DMS153 (cell line): ENCODE measurements around the gene CPNE7.

Experiments used
- DNase-seq: peaks from one replicate; lab custom pipeline; 2025; lab: John Stamatoyannopoulos, UW

CPNE7 gene

GRCh38 chr16:89575247-89576152 is at the start of gene CPNE7:
Gene CPNE7, plus strand, starts transcription at chr16:89575758. Its CDS starts 140 bp downstream, at chr16:89575898.
- DNase-seq = no peak

GRCh38 chr16:89529097-89529496 is 46.5 kb upstream of the CPNE7 start:
- no peak for DNase-seq

GRCh38 chr16:89530401-89531381 is 44.9 kb upstream of the CPNE7 start:
- DNase-seq = no peak

GRCh38 chr16:89531821-89532526 is 43.6 kb upstream of the CPNE7 start:
- DNase-seq = no peak

- DNase-seq = no peak
Measured at GRCh38 chr16:89534252-89534756, 41.3 kb upstream of the CPNE7 start.

GRCh38 chr16:89536371-89536770 is 39.2 kb upstream of the CPNE7 start:
- no peak for DNase-seq

GRCh38 chr16:89536886-89537548 is 38.5 kb upstream of the CPNE7 start:
- no peak for DNase-seq

- no peak for DNase-seq
Measured at GRCh38 chr16:89537549-89537925, 38.0 kb upstream of the CPNE7 start.

- no peak for DNase-seq
Measured at GRCh38 chr16:89538286-89538685, 37.3 kb upstream of the CPNE7 start.

DNA sequence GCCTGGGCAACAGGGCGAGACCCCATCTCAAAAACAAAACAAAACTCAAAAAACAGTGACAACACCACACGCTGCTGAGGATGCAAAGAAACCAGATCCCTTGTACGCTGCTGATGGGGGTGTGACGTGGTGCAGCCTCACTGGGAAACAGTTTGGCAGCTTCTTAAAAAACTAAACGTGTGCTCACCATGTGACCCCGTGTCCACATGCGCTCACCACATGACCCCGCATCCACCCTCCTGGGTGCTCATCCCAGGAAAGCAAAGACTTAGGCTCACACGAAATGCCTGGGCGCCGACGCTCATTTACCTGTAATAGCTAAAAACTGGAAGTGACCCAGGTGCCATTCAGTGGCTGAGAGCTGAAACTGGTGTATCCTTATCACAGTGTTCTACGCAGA is 35.0 kb upstream of the CPNE7 start:
- DNase-seq = no peak

GRCh38 chr16:89541792-89542191 is 33.8 kb upstream of the CPNE7 start:
- no peak for DNase-seq

DNA sequence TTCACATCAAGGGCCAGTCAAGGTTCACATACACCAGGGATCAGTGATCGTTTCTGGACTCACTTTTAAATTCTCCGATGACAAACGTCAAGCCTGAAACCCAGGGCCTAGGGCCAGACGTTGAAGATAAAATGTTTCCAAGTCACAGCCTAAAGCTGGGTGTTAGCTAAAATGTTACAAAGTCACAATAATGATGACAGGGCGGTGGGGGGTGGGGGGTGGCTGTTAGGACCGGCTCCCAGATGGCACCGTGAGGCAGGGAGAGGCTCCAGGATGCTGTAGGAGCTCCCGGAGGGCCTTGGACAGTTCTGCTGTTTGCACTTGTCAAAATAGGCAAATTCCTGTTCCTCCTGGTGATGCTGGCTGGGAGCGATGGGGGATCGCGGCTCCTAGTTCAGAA is 31.4 kb upstream of the CPNE7 start:
- DNase-seq = no peak

GRCh38 chr16:89544713-89545043 is 30.9 kb upstream of the CPNE7 start:
- DNase-seq = no peak

DNA sequence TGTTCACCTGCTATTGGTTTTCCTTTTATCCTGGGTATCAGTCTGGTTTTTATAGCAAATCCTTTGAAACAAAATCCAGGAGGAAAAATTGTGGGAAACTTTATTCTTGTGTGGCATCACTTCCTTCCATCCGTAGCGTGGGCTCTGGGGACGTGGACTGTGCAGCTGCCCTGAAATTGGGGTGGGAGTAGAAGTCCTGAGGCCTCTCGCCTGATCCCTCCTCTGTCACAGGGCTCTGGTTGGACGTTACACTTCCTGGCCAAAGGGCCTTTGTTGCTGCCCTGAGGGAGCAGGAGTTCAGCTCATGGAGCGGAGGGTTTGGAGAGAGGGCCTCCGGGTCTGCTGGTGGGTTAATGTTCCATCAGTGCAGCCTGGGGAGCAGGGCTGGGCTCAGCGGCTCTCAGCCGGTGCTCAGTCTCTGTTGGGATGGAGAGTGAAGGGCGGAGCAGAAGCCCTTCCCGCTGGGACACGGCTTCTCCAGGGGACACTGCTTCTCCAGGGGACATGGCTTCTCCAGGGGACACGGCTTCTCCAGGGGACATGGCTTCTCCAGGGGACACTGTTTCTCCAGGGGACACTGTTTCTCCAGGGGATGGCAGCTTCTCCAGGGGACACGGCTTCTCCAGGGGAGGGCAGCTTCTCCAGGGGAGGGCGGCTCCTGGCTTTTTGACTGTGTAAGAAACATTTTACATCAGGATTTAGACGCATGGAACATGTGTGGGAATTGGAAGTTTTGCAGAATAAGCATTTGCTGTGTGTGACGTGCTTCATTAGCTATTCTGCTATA is 30.3 kb upstream of the CPNE7 start:
- no peak for DNase-seq

- no peak for DNase-seq
Measured at GRCh38 chr16:89545831-89546574, 29.6 kb upstream of the CPNE7 start.

- no peak for DNase-seq
Measured at GRCh38 chr16:89546781-89547180, 28.8 kb upstream of the CPNE7 start.

GRCh38 chr16:89547291-89547690 is 28.3 kb upstream of the CPNE7 start:
- no peak for DNase-seq

DNA sequence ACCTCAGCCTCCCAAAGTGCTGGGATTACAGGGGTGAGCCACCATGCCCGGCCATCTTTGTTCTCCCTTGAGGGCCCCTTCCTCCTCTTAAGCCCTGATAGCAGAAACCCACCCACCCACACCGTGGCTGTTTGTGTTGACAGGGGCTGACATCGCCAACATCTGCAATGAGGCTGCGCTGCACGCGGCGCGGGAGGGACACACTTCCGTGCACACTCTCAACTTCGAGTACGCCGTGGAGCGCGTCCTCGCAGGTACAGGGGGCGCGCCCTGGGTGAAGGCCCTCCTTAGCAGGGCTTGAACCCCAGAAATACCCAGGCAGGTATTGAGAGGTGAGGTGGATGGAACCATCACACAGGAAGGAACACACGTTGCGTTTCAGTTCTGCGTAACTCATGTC is 27.7 kb upstream of the CPNE7 start:
- no peak for DNase-seq

DNA sequence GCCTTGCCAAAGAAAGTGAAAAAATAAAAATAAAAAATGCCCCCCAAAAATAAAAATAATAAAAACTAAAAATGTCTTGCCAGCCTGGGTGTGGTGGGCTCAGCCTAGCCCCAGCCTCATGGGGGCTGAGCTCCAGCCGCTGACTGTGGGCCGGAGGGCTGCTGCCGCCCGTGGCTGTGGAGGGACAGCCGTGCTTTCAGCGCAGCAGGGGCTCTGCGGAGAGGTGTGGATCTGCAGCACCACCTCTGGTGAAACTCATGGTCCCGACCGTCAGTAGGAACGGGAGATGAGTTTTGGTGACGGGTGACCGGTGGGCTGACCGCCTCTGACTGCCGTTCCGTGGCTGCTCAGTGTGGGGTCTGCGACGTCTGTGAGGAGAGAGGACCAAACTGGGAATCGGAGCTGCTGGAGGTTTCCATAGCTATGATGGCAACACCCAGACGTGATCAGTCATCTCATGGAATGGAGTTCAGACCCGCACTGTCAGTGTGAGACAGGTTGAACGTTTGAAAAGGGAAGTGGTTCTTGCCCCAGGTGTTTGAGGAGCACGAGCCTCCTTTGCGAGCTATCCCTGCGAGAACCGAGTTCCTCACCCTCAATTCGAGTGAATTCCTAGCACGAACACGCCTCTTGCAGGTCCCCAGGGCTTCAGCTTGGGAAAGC is 27.1 kb upstream of the CPNE7 start:
- DNase-seq = no peak
